ENCODE measurements around the gene SPATA6.

GRCh38 chr1:48469616-48470480 is 2.2 kb downstream of the SPATA6 start:
- TF ChIP-seq CTCF (IDR thresholded peaks at IDR 0.05; ENCODE audit: low read depth, low read length, missing input control) (no peak), SP1 (IDR thresholded peaks at IDR 0.05) (no peak), ZBTB33 (IDR thresholded peaks at IDR 0.05) (no peak), TAF1 (conservative IDR thresholded peaks at IDR 0.05) (no peak), RAD21 (IDR thresholded peaks at IDR 0.05) (no peak), YY1 (IDR thresholded peaks at IDR 0.05) (peak; percentile 34)

Measured in liver (tissue), 3 donors.